Esophagus muscularis mucosa (tissue), 4 donors: ENCODE data around the gene COL4A1.

Experiments used
- CTCF ChIP-seq, 3 experiments: fragments of 200-600 bp in 2 of 3; fragments of 450-650 bp in 1 of 3; sonication (generic) in 2 of 3; IDR thresholded peaks; one replicate each; pipeline ENCODE4 v1.5.1; 2017 to 2019; ENCODE audit warnings: antibody characterized with exemption in 3 of 3, mild to moderate bottlenecking in 2 of 3, moderate library complexity in 1 of 3
- EP300 ChIP-seq: sonication (generic); formaldehyde crosslinking; IDR thresholded peaks from one replicate; pipeline ENCODE4 v1.6.1; 2017; ENCODE audit warnings: antibody characterized with exemption
- POLR2A ChIP-seq: fragments of 450-650 bp; IDR thresholded peaks from one replicate; pipeline ENCODE4 v1.6.1; 2017; ENCODE audit warnings: antibody characterized with exemption, moderate library complexity, mild to moderate bottlenecking, low read depth
- POLR2AphosphoS5 ChIP-seq, 2 donors: sonication (generic); formaldehyde crosslinking; IDR thresholded peaks; one replicate each; pipeline ENCODE4 v1.6.1; 2017; ENCODE audit warnings: antibody characterized with exemption in 2 of 2

DNA sequence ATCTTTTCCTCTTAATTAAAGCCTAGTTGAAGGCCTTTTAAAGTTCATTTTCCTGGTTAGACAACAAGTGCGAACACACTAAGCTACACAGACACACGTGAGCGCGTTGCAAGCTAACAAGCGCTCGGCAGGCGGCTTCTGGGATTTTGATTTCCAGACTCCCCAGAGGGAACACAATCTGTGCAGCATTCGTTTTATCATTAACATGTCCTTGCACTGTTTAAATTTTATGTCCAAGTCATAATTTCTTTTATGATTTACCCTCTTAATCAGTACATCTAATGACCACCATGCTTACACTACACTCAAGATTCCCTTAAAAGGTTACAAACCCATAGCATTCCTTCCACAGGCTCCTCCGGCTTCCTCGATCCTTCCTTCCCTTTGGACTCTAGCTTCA is 16.8 kb downstream of the COL4A1 start:
- peak in 1 of 3 experiments; percentile 8 for TF ChIP-seq CTCF (IDR thresholded peaks at IDR 0.05)
- TF ChIP-seq EP300, result no peak
- no peak for TF ChIP-seq POLR2AphosphoS5 (IDR thresholded peaks at IDR 0.05)
- no peak for TF ChIP-seq POLR2A
